K562 (cell line): ENCODE data around the gene PSMD13. TPM values are rescaled to one million over a fixed set of nuclear protein-coding genes. Genes with fewer than 3 reads are reported as not detected.
A peak's percentile ranks its signal among the peaks of the same experiment; 100 is the strongest.

Source experiments
- BCLAF1 ChIP-seq, 2 experiments: fragments of 450-650 bp in 1 of 2; IDR thresholded peaks; 2 replicates each; pipeline ENCODE4 v1.6.1; 2011 to 2017; ENCODE audit warnings: low read depth in 2 of 2, antibody characterized with exemption in 1 of 2, borderline replicate concordance in 1 of 2, low read length in 1 of 2, mild to moderate bottlenecking in 1 of 2, mixed read lengths in 1 of 2; ENCODE audit not compliant: control insufficient read depth in 1 of 2
- FOXJ3 ChIP-seq: sonication (generic); formaldehyde crosslinking; IDR thresholded peaks from 2 replicates; pipeline ENCODE4 v1.4.0; 2020; ENCODE audit warnings: mild to moderate bottlenecking, missing genetic modification reagents
- FUS ChIP-seq: fragments of 200-400 bp; formaldehyde crosslinking; optimal IDR thresholded peaks from 2 replicates; pipeline ENCODE3; 2017; ENCODE audit warnings: low read depth, low read length
- HES1 ChIP-seq: fragments of 450-650 bp; IDR thresholded peaks from 2 replicates; pipeline ENCODE4 v1.6.1; 2016; ENCODE audit warnings: low read depth, mild to moderate bottlenecking, moderate library complexity
- HNRNPL ChIP-seq: fragments of 200-400 bp; formaldehyde crosslinking; IDR thresholded peaks from 2 replicates; pipeline ENCODE4 v1.6.1; 2017; ENCODE audit warnings: low read depth, mild to moderate bottlenecking, low read length
- HOMEZ ChIP-seq: fragments of 250-450 bp; sonication (Bioruptor Pico); IDR thresholded peaks from 2 replicates; pipeline ENCODE4 v1.4.0; 2020; ENCODE audit warnings: mild to moderate bottlenecking, moderate library complexity
- PML ChIP-seq: IDR thresholded peaks from 2 replicates; pipeline ENCODE4 v1.6.1; 2012; ENCODE audit warnings: low read length, inconsistent platforms
- PURB ChIP-seq: sonication (generic); formaldehyde crosslinking; IDR thresholded peaks from 2 replicates; pipeline ENCODE4 v1.9.0; 2021; ENCODE audit warnings: low read depth, mild to moderate bottlenecking, missing genetic modification reagents
- SIN3B ChIP-seq: fragments of 450-650 bp; IDR thresholded peaks from 2 replicates; pipeline ENCODE4 v1.6.1; 2017; ENCODE audit warnings: low read depth, mild to moderate bottlenecking, moderate library complexity
- TCF15 ChIP-seq: fragments of 250-450 bp; sonication (Bioruptor Pico); IDR thresholded peaks from 2 replicates; pipeline ENCODE4 v1.8.0; 2022; ENCODE audit warnings: moderate library complexity, mild to moderate bottlenecking, inconsistent platforms
- TFE3 ChIP-seq: fragments of 450-650 bp; formaldehyde crosslinking; IDR thresholded peaks from 2 replicates; pipeline ENCODE4 v1.4.0; 2020; ENCODE audit warnings: mild to moderate bottlenecking, mixed read lengths
- U2AF2 ChIP-seq: fragments of 200-400 bp; formaldehyde crosslinking; optimal IDR thresholded peaks from 2 replicates; pipeline ENCODE3; 2017; ENCODE audit warnings: low read depth, mild to moderate bottlenecking, low read length
- ZNF280B ChIP-seq: fragments of 250-450 bp; sonication (Bioruptor Pico); IDR thresholded peaks from 2 replicates; pipeline ENCODE4 v1.5.1; 2021; ENCODE audit warnings: mild to moderate bottlenecking
- ZNF586 ChIP-seq: fragments of 450-650 bp; formaldehyde crosslinking; conservative IDR thresholded peaks from 2 replicates; pipeline ENCODE4 v1.4.0; 2020; ENCODE audit warnings: mild to moderate bottlenecking, moderate library complexity
- ZNF589 ChIP-seq: fragments of 200-800 bp; sonication (Bioruptor generic); IDR thresholded peaks from 2 replicates; pipeline ENCODE4 v1.6.1; 2016; ENCODE audit warnings: low read depth, missing genetic modification characterization, missing compliant biosample characterization
- ZNF764 ChIP-seq: fragments of 250-450 bp; sonication (Bioruptor Pico); IDR thresholded peaks from 2 replicates; pipeline ENCODE4 v1.4.0; 2020; ENCODE audit warnings: low read depth, mild to moderate bottlenecking, moderate library complexity
- polyA plus RNA-seq, 8 experiments: library from polyadenylated mRNA; depleted of rRNA in 4 of 8; stranded (reverse) in 5 of 8; unstranded in 3 of 8; fragments of >200 nt; fragmentation: Nextera tagmentation in 2 of 8; fragmentation: Illumina TruSeq in 1 of 8; extraction: Ambion mirVana in 2 of 8; extraction: Trizol in 1 of 8; gene quantifications; 2 replicates each; pipeline versions ENCODE4 v1.2.1 to v1.2.3, GENCODE V29; 2011 to 2014; ENCODE audit warnings: inconsistent platforms in 1 of 8, missing spikeins in 1 of 8
- total RNA-seq, 7 experiments: library from RNA; depleted of rRNA in 6 of 7; stranded (reverse); fragments of >200 nt in 6 of 7; fragmentation: Illumina TruSeq in 2 of 7; extraction: Trizol in 2 of 7; gene quantifications; 2 replicates each; pipeline versions ENCODE4 v1.2.1 to v1.2.3, GENCODE V29; 2011 to 2021; ENCODE audit warnings: low replicate concordance in 1 of 7

The PSMD13 gene
- total and polyA plus RNA-seq, 9 of the 15 experiments (the other 6 are each of a cell fraction or from before 2014, with no cell fraction given) = 185 to 383 (median 267) TPM

GRCh38 chr11:269146-269890 lies 32.5 kb downstream of the PSMD13 start (continued):
- no peak; the same call in 1 of the 2 replicates for TF ChIP-seq FOXJ3 (CRISPR knock-in tag)
- TF ChIP-seq BCLAF1 (IDR thresholded peaks at IDR 0.05; ENCODE audit: borderline replicate concordance in 1 of 2, control insufficient read depth in 1 of 2, low read depth in 2 of 2, low read length in 1 of 2) = no peak
- no peak for TF ChIP-seq ZNF280B (CRISPR knock-in tag)
- TF ChIP-seq SIN3B = no peak
- TF ChIP-seq ZNF764 (CRISPR knock-in tag) = no peak
- no peak for TF ChIP-seq HOMEZ (CRISPR knock-in tag)
- TF ChIP-seq PML = no peak
- no peak for TF ChIP-seq FUS
- no peak for TF ChIP-seq PURB
- no peak for TF ChIP-seq TCF15 (CRISPR knock-in tag)
- no peak for TF ChIP-seq HNRNPL
- no peak for TF ChIP-seq ZNF586 (CRISPR knock-in tag)
- TF ChIP-seq U2AF2 = no peak
- TF ChIP-seq ZNF589 (CRISPR knock-in tag) = peak; percentile 15; the same call in 1 of the 2 replicates
- peak; percentile 94 for TF ChIP-seq TFE3 (CRISPR knock-in tag)
- no peak for TF ChIP-seq HES1
